GM12878 (cell line): ENCODE results near the gene PTK7. TPM values are rescaled to one million over a fixed set of nuclear protein-coding genes. Genes with fewer than 3 reads are reported as not detected.

Experiments used
- ATAC-seq: fragments of 200-7000 bp; cut with Tn5 transposase; 3 replicates; pipeline ENCODE4 v1.9.1; 2020; ENCODE audit warnings: mild to moderate bottlenecking, moderate library complexity
- BruUV-seq: library from RNA; stranded (reverse); fragments of 400-500 nt; replicated peaks from 2 replicates; lab custom pipeline; 2021; lab: Mats Ljungman, UMichigan
- CTCF ChIA-PET: fragments of 300-600 bp; sonication (Branson Sonifier 250); formaldehyde crosslinking; extraction: SDS; loops from one replicate; lab custom pipeline; 2021; ENCODE audit warnings: inconsistent platforms; lab: Yijun Ruan, JAX
- POLR2A ChIA-PET: fragments of 350-600 bp; formaldehyde crosslinking; extraction: SDS; loops from one replicate; lab custom pipeline; 2021; ENCODE audit warnings: inconsistent platforms; lab: Charles Lee
- RAD21 ChIA-PET: fragments of 300-600 bp; sonication (Branson Sonifier 250); formaldehyde crosslinking; loops from one replicate; lab custom pipeline; 2023; ENCODE audit warnings: antibody characterized with exemption; ENCODE audit not compliant: unreplicated experiment; lab: Charles Lee
- SMC1A ChIA-PET: fragments of 300-600 bp; sonication (Branson Sonifier 250); formaldehyde crosslinking; loops from one replicate; lab custom pipeline; 2023; ENCODE audit not compliant: unreplicated experiment, uncharacterized antibody; lab: Charles Lee
- DNase-seq: peaks from one replicate; pipeline ENCODE4 v3.0.0-alpha.2; 2011; ENCODE audit warnings: low read depth, low spot score
- FAIRE-seq: peaks from 3 replicates; lab custom pipeline; 2011; peaks lifted over from hg19 to GRCh38; lab: Jason Lieb, UNC
- H2AFZ ChIP-seq: 2 replicates; pipeline ENCODE4 v1.6.0; 2011; ENCODE audit warnings: low read depth, low read length, control low read depth; ENCODE audit not compliant: control insufficient read depth
- H3K27ac ChIP-seq: 2 replicates; pipeline ENCODE4 v1.5.1; 2011; ENCODE audit warnings: control low read depth; ENCODE audit not compliant: control insufficient read depth, insufficient read depth
- H3K27me3 ChIP-seq, 2 experiments: replicated peaks in 1 of 2; 2 replicates each; pipeline versions ENCODE4 v1.6.0 to v1.6.1; 2011; ENCODE audit warnings: low read length in 1 of 2; ENCODE audit not compliant: control insufficient read depth in 2 of 2, insufficient read depth in 2 of 2
- H3K36me3 ChIP-seq, 2 experiments: 2 replicates each; pipeline ENCODE4 v1.5.1; 2011; ENCODE audit warnings: low read length in 1 of 2; ENCODE audit not compliant: control insufficient read depth in 2 of 2, insufficient read depth in 2 of 2
- H3K4me1 ChIP-seq: 2 replicates; pipeline ENCODE4 v1.6.1; 2011; ENCODE audit warnings: mild to moderate bottlenecking, low read length, moderate library complexity, mixed read lengths; ENCODE audit not compliant: control insufficient read depth, insufficient read depth
- H3K4me2 ChIP-seq: 2 replicates; pipeline ENCODE4 v1.6.0; 2011; ENCODE audit warnings: control low read depth; ENCODE audit not compliant: control insufficient read depth, insufficient read depth
- H3K4me3 ChIP-seq: fragments of 200-600 bp; sonication (generic); 2 replicates; pipeline ENCODE4 v1.5.1; 2016
- H3K79me2 ChIP-seq: 2 replicates; pipeline ENCODE4 v1.6.0; 2011; ENCODE audit warnings: low read length; ENCODE audit not compliant: control insufficient read depth, insufficient read depth
- H3K9ac ChIP-seq: 2 replicates; pipeline ENCODE4 v1.8.0; 2011; ENCODE audit warnings: low read length, control low read depth, mixed read lengths; ENCODE audit not compliant: control insufficient read depth, insufficient read depth
- H3K9me3 ChIP-seq: replicated peaks from 3 replicates; pipeline ENCODE4 v1.5.1; 2011; ENCODE audit warnings: mild to moderate bottlenecking, low read length; ENCODE audit not compliant: control insufficient read depth, insufficient read depth
- H4K20me1 ChIP-seq: 2 replicates; pipeline ENCODE4 v1.6.0; 2011; ENCODE audit not compliant: control insufficient read depth, insufficient read depth
- EGR1 ChIP-seq, 2 experiments: IDR thresholded peaks; 1 replicate in 1 of 2; 2 replicates in 1 of 2; pipeline ENCODE4 v1.6.1; 2011 to 2012; ENCODE audit warnings: low read depth in 2 of 2, low read length in 2 of 2, borderline replicate concordance in 1 of 2, mild to moderate bottlenecking in 1 of 2, moderate library complexity in 1 of 2
- HDGF ChIP-seq: fragments of 450-650 bp; IDR thresholded peaks from 2 replicates; pipeline ENCODE4 v1.6.1; 2016; ENCODE audit warnings: antibody characterized with exemption
- KLF5 ChIP-seq: fragments of 450-650 bp; IDR thresholded peaks from 2 replicates; pipeline ENCODE4 v1.6.1; 2014; ENCODE audit warnings: mild to moderate bottlenecking; ENCODE audit not compliant: partially characterized antibody
- NBN ChIP-seq: fragments of 450-650 bp; IDR thresholded peaks from 2 replicates; pipeline ENCODE4 v1.6.1; 2016
- NR2C1 ChIP-seq: fragments of 450-650 bp; IDR thresholded peaks from 2 replicates; pipeline ENCODE4 v1.6.1; 2017; ENCODE audit warnings: antibody characterized with exemption, mild to moderate bottlenecking, moderate library complexity
- WGBS: methylation state at CpG from one replicate; pipeline ENCODE4 v1.1.6; 2016; ENCODE audit warnings: low lambda C conversion rate; ENCODE audit not compliant: insufficient replicate concordance, insufficient coverage; ENCODE audit errors: missing lambda C conversion rate; 5-methylcytosine and 5-hydroxymethylcytosine counted together
- in situ Hi-C: fragments of 300-500 bp; cut with MboI; formaldehyde crosslinking; loops from 9 replicates; pipeline ENCODE4 v1.14.3; 2018; ENCODE audit warnings: mixed read lengths
- intact Hi-C: fragments of 100-400 bp; cut with micrococcal nuclease; formaldehyde crosslinking; loops from one replicate; pipeline ENCODE4 v1.14.2; 2022; ENCODE audit not compliant: unreplicated experiment
- polyA plus RNA-seq, 11 experiments: library from polyadenylated mRNA; depleted of rRNA in 4 of 11; unstranded in 6 of 11; stranded (reverse) in 5 of 11; fragments of >200 nt; fragmentation: Nextera tagmentation in 4 of 11; fragmentation: Illumina TruSeq in 1 of 11; extraction: Ambion mirVana in 4 of 11; extraction: Trizol in 1 of 11; gene quantifications; 1 replicate in 1 of 11; 2 replicates in 10 of 11; pipeline versions ENCODE4 v1.2.1 to v1.2.3, GENCODE V29; 2011 to 2016; ENCODE audit warnings: inconsistent platforms in 2 of 11, missing spikeins in 2 of 11, low read depth in 1 of 11
- total RNA-seq, 4 experiments: library from RNA; depleted of rRNA in 3 of 4; stranded (reverse); fragments of >200 nt in 3 of 4; fragmentation: Illumina TruSeq in 1 of 4; extraction: Trizol in 1 of 4; gene quantifications; 2 replicates each; pipeline versions ENCODE4 v1.2.1 to v1.2.3, GENCODE V29; 2013 to 2021
- TF ChIP-seq, protein P1 (sequence below): fragments of 450-650 bp; IDR thresholded peaks from 2 replicates; pipeline ENCODE4 v1.6.1; 2017; ENCODE audit warnings: mild to moderate bottlenecking
- TF ChIP-seq, protein P2 (sequence below): fragments of 450-650 bp; IDR thresholded peaks from 2 replicates; pipeline ENCODE4 v1.6.1; 2016; ENCODE audit warnings: mild to moderate bottlenecking

PTK7 gene
- total and polyA plus RNA-seq, 10 of the 15 experiments (the other 5 are each of a cell fraction or from before 2014, with no cell fraction given): 0.18 to 14.4 (median 3.3) TPM; not detected in 1

DNA sequence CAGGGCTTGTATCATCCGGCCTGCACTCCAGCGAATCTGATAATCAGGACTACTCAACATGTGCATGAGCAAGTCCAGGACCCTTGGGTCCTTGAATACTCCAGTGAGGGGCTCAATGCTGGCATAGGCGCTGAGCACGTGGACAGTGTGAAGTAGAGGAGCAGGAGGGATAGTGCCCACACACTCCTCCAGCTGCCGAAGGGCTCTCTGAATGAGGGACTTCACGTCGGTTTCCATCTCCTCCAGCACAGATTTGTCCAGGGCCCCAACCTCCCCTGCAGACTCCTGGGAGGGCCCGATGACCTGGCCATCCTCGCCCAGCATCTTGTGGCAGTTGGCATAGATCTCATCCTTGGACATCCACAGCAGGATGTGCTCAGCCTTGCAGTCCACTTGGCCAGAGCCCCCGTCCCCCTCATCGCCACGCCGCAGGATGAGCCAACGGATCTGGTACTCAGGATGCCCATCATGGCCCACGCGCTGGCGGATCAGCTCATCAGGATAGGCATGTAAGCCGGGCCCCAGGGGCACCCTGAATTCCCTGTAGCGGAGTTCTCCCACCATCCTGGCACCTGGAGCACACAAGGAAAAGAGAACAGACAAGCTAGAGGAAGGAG is 23.8 kb upstream of the PTK7 start (continued):
- TF ChIP-seq, protein P1, sequence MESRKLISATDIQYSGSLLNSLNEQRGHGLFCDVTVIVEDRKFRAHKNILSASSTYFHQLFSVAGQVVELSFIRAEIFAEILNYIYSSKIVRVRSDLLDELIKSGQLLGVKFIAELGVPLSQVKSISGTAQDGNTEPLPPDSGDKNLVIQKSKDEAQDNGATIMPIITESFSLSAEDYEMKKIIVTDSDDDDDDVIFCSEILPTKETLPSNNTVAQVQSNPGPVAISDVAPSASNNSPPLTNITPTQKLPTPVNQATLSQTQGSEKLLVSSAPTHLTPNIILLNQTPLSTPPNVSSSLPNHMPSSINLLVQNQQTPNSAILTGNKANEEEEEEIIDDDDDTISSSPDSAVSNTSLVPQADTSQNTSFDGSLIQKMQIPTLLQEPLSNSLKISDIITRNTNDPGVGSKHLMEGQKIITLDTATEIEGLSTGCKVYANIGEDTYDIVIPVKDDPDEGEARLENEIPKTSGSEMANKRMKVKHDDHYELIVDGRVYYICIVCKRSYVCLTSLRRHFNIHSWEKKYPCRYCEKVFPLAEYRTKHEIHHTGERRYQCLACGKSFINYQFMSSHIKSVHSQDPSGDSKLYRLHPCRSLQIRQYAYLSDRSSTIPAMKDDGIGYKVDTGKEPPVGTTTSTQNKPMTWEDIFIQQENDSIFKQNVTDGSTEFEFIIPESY: no peak
- no peak for TF ChIP-seq KLF5

DNA sequence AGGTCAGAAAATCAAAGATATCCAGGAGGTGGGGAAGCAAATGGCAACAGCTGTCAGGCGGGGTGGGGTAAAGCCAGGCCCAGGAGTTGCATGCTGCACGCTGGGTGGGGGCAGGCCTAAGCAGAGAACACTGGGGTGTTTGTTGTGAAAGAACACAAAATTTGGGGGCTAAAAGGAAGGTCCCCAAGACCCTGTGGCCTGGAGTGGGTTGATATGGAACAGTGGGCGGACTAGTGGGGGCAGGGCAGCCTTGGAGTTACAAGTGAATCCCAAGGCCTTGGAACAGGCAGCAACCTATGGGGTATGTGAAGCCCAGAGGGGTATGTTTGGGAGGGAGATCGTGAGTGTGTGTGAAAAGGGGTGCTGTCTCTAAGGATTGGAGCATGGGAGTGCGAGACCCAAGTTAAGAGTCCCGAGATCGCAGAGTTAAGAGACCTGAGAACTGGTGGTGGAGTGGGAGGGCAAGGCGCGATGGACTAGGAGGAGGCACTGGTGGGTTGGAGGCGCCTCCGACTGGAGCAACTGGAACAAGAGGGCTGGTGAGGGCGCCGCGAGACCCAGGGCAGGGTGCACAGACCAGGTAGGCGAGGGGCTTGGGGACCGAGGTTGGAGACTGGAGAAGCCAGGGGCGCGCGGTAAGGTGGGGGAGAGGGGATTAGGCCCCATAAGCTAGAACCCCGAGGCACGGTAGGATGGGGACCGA is 23.1 kb upstream of the PTK7 start:
- POLR2A ChIA-PET: interaction anchor here (0.8 to 2.9 kb wide), 4 partner anchors 32 to 124 kb away, joined by 3 to 22 read pairs (median 8); partner anchors contain the start of genes CNPY3, KLHDC3, MEA1 and PPP2R5D
- BruUV-seq: no TSS peak
- FAIRE-seq: no peak
- RAD21 ChIA-PET: interaction anchor here (1.5 to 1.9 kb wide), 2 partner anchors 39 to 91 kb away, joined by 4 to 5 read pairs; partner anchors contain the start of genes KLHDC3 and MEA1
- Histone ChIP-seq H3K4me2 (peak overlapping the region; percentile 93), H3K9ac (peak overlapping the region; percentile 98), H3K27me3 (no peaks in the 10 kb centered on the region), H2AFZ (peak overlapping the region; percentile 74), H3K4me3 (peak overlapping the region; percentile 91), H3K4me1 (peaks cover 14% of the 10 kb centered on the region), H3K9me3 (no peaks in the 10 kb centered on the region), H3K36me3 (peaks cover 8 to 23% of the 10 kb centered on the region in 2 experiments), H4K20me1 (no peaks in the 10 kb centered on the region), H3K27ac (peak overlapping the region; percentile 93), H3K79me2 (peaks cover 24% of the 10 kb centered on the region)
- TF ChIP-seq EGR1 (IDR thresholded peaks at IDR 0.05; ENCODE audit: borderline replicate concordance in 1 of 2, low read depth in 2 of 2, low read length in 2 of 2) (0 out of 3 replicates have a peak, but pooled peaks of 1 of the 2 experiments have one; percentile 21), NBN (0 out of 2 replicates have a peak, but pooled peaks have one; percentile 14), NR2C1 (no peak), HDGF (peak; percentile 40; the same call in 1 of the 2 replicates)
- TF ChIP-seq, protein P2, sequence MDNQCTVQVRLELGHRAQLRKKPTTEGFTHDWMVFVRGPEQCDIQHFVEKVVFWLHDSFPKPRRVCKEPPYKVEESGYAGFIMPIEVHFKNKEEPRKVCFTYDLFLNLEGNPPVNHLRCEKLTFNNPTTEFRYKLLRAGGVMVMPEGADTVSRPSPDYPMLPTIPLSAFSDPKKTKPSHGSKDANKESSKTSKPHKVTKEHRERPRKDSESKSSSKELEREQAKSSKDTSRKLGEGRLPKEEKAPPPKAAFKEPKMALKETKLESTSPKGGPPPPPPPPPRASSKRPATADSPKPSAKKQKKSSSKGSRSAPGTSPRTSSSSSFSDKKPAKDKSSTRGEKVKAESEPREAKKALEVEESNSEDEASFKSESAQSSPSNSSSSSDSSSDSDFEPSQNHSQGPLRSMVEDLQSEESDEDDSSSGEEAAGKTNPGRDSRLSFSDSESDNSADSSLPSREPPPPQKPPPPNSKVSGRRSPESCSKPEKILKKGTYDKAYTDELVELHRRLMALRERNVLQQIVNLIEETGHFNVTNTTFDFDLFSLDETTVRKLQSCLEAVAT: 0 out of 2 replicates have a peak, but pooled peaks have one; percentile 14
- in situ Hi-C loops (no loop called here), intact Hi-C loops (no loop called here)
- peak; percentile 48 for ATAC-seq
- SMC1A ChIA-PET: interaction anchor here (0.6 to 1.5 kb wide), 5 partner anchors 43 to 121 kb away, joined by 3 to 5 read pairs (median 4); partner anchors contain the start of gene PEX6
- no peak for DNase-seq
- 8% methylated on average over 22 of the region's 22 CpGs for WGBS
- CTCF ChIA-PET: interaction anchor here (1.2 to 1.3 kb wide), 2 partner anchors 91 to 124 kb away, joined by 3 read pairs; no protein-coding TSS in a partner anchor
